Measurements from ENCODE around the gene UBL3.

UBL3 gene

GRCh38 chr13:29808264-29808663 lies 42.2 kb downstream of the UBL3 start:
- no peak for DNase-seq

- no peak for DNase-seq
These were observed 44.1 kb downstream of the UBL3 start for GRCh38 chr13:29805994-29806979.

DNA sequence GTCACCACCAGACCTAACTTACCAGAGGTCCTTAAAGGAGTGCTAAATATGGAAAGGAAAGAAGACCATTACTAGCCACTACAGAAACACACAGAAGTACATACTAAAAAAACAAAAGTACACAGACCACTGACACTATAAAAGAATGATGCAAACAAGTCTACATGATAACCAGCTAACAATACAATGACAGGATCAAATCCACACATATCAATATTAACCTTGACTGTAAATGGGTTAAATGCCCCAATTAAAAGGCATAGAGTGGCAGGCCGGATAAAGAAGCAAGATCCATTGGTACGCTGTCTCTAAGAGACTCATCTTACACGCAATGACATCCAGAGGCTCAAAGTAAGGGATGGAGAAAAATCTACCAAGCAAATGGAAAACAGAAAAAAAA lies 47.2 kb downstream of the UBL3 start:
- no peak for DNase-seq

- DNase-seq = no peak
These were observed 47.8 kb downstream of the UBL3 start for GRCh38 chr13:29802621-29803020.

- no peak for DNase-seq
These were observed 48.6 kb downstream of the UBL3 start for GRCh38 chr13:29801737-29802305.

- DNase-seq = no peak
These were observed 49.3 kb downstream of the UBL3 start for GRCh38 chr13:29801102-29801501.

DNA sequence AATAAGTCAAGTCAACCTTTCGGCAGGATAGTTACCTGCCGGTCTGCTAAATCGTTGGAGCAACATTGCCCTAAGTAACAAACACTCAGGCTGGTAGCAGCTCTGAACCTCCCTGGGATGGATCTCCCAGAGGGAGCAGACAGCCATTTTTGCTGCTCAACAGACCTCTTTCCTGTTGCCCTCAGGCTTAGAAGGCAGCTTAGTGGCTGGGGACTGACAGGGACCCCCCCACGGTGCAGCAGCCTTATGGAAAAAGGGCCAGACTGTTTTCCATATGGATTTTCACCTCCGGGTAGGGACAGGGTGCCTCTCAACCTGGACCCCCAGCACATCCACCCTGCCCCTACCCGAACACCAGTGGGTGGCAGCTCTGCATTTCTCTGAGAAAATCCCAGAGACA lies 49.7 kb downstream of the UBL3 start:
- no peak for DNase-seq

DNA sequence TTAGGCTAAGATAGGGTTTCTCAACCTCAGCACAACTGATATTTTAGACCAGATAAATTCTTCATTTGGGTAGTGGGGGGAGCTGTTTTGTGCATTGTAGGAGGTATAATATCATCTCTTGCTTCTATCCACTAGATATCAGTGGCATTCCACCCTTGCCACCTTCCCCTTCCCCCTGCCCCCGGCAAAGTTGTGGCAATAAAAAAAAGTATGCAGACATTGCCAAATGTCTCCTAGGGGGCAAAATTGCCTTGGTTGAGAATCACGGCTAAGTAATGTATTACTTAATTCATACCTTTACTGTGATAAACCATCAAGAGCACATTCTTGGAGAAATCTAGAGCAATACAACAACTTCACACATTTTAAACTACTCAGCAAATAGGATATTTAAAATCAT lies 51.4 kb downstream of the UBL3 start:
- no peak for DNase-seq

- no peak for DNase-seq
These were observed 58.2 kb downstream of the UBL3 start for GRCh38 chr13:29791997-29792780.

GRCh38 chr13:29791508-29791907 lies 58.9 kb downstream of the UBL3 start:
- no peak for DNase-seq

GRCh38 chr13:29786698-29787097 lies 63.7 kb downstream of the UBL3 start:
- DNase-seq = no peak

- DNase-seq = no peak
These were observed 64.4 kb downstream of the UBL3 start for GRCh38 chr13:29785978-29786377.

DNA sequence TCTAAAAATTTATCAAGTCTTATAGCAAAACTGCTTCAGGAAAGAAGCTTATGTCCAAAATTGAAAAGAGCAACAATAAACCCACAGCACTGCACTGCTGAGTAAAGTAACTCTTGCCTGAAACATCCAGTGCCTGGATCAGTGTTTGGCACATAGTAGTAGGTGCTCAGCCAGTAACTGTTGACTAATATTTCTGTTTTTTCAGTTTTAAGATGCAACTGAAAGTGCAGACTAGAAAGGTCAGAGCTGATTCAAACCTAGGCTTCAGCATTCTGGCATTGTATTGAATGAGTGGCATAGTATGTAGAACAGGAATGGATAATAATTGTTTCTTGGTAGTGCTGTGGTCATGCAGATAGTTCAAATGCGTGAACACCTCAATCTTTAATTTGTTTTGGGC lies 67.6 kb downstream of the UBL3 start:
- no peak for DNase-seq

DNA sequence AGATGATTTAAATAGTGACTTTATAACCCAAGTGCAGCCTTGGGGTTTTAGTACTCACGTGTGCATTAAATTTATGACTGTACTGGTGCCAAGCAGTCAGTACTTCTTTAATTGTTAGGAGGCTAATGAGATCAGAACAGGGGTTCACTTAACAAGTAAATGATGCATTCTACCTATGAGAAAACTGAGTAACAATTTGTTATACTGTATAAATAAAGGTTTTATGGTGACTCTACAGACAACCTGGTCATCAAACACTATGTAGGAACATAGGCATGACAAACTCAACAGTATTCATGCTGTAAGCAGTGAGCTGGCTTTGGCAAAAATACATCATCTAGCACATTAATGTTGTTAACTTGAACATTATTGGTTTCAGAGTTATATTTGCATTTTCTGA lies 75.6 kb downstream of the UBL3 start:
- no peak for DNase-seq

DNA sequence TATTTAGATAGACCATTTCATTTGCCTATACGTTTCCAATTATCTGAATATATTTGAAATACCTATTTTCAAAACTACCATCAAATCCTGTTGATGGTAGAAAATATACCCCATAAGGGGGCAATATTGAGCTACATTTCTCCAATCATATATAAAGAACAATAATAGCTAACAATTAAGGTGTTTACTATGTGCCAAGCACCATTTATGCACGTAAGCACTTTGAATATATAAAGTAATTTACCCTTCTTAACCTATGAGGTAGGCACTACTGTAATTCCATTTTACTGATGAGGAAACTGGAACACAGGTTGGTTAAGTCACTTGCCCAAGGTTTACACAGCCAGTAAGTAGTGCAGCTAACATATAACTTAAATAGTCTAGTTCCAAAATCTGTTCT lies 79.2 kb downstream of the UBL3 start:
- no peak for DNase-seq

GRCh38 chr13:29767006-29767405 lies 83.4 kb downstream of the UBL3 start:
- DNase-seq = no peak

GRCh38 chr13:29763436-29764180 lies 86.8 kb downstream of the UBL3 start:
- DNase-seq = no peak

DNA sequence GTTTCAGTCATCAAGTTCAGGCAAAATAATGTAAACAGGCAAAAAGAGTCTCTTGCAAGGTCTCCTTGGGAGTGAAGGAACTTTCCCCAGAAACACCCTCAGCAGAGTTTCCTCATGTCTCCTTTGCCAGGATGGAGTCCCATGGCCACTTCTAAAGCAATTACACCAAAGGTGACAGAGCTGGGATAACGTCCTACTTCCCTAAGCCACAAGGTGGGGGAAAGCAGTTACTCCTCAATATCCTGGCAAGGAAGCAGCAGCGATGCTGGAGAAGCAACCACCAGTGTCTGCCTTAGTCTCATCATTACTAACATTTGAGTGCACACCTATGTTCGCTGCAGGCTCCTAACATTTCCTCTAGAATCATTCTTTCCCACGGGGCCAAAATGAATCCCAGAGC lies 88.6 kb downstream of the UBL3 start:
- no peak for DNase-seq

DNA sequence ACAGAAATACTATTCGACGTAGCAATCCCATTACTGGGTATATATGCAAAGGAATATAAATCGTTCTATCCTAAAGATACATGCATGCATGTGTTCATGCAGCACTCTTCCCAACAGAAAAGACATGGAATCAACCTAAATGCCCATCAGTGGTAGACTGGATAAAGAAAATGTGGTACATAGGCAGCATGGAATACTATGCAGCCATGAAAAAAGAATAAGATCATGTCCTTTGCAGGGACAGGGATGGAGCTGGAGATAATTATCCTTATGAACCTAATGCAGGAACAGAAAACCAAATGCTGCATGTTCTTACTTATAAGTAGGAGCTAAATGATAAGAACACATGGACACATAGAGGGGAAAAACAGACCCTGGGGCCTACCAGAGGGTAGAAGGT lies 89.3 kb downstream of the UBL3 start:
- no peak for DNase-seq

DNA sequence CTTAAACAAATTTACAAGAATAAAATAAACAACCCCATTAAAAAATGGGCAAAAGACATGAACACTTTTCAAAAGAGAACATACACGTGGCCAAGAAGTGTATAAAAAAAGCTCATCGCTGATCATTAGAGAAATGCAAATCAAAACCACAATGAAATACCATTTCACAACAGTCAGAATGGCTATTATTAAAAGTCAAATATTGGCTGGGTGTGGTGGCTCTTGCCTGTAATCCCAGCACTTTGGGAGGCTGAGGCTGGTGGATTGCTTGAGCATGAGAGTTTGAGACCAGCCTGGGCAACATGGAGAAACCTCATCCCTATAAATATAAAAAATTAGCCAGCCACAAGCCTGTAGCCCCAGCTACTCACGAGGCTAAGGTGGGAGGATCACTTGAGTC lies 89.9 kb downstream of the UBL3 start:
- DNase-seq = no peak

DNA sequence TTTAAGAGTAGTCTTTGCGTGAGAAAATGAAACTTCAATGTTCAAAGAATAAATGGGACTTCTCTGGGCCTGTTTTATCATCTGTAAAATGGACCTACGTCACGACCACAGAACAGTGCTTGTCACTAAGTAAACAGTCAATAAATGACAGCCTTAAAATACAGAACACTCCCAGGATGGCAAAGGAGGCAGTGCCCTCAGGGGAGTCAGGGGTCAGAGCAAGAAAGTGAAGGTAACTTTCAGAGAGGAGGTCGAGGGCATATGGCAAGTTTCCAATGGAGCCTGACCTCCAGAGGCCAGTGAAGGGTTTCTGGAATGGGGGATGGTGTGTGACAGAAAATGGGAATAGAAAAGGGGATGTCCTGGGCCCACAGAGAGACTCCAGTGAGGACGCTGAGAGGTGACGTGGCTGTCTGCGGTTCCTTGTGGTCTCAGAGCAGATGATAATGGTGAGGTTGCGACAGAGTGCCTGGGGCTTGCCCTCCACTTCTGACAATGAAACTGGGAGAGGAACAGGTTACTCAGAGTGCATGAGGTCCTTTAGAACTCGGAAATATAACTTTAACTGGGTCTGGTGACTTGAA lies 91.8 kb downstream of the UBL3 start:
- peak; percentile 33 for DNase-seq

DNA sequence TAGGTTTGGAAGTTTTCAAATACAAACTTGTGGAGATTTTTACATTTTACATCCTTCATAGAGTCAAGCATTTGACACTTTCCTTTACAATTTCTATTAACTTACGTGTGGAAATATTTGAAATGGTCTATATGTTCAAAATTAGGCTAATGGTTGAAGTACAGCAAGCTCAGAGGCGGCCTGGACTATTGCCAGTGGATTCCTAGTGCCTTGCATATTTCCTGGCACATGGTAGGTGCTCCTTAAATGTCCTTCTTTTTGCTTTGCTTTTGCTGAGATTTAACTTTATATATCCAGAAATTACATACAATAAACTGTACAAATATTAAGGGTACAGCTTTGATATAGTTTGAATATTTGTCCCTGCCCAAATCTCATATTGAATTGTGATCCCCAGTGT lies 93.9 kb downstream of the UBL3 start:
- no peak for DNase-seq

DNA sequence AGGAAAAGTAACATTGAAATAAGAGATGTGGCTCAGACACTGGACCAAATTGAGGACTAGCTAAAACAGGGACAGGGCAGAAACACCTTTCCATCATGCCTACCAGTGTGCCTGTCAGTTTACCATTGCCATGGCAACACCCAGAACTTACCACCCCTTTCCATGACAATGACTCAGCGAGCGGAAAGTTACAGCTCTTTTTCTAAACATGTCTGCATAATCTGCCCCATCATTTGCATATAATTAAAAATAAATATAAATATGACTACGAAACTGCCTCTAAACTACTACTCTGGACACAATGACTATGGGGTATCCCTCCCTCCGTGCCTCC lies 96.0 kb downstream of the UBL3 start:
- DNase-seq = no peak
